ENCODE data around the gene KCNQ2. TPM values are rescaled to one million over a fixed set of nuclear protein-coding genes. Genes with fewer than 3 reads are reported as not detected.
A peak's percentile ranks its signal among the peaks of the same experiment; 100 is the strongest.

Gene KCNQ2
- total and polyA plus RNA-seq, 4 donors = not detected

DNA sequence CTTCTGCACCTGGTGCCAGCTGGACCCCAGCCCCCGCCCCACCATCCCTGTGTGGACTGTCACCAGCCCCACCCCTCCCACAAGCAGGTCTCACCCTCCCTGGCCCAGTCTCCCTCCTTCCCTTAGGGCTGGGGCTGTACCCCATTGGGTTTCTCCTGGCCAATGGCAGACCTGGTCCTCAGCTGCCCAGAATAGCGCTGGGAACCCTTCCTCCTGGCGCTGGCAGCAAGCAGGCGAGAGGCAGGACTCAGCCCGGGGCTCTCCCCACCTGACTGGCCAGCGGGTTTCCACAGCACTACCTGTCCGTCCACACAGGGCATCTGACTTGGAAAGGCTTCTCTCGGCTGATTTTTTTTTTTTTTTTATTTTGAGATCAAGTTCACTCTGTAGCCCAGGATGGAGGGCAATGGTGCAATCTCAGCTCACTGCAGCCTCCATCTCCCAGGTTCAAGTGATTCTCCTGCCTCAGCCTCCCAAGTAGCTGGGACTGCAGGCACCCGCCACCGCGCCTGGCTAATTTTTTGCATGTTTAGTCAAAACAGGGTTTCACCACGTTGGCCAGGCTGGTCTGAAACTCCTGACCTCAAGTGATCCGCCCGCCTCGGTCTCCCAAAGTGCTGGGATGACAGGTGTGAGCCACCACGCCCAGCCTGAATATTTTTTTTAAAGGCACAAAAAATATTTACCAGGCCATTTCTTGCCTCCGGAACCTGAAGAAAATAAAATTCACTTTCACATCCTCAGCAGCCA lies 89.7 kb downstream of the KCNQ2 start:
- peaks cover 0 to 4% (median 0%) of the 10 kb centered on the region in 4 donors for H3K4me1 ChIP-seq (ENCODE audit: control insufficient read depth in 4 of 4, insufficient read depth in 4 of 4, low read length in 3 of 4)
- DNase-seq (ENCODE audit: low spot score) = no peak
- no peak overlapping the region for H3K4me3 ChIP-seq (ENCODE audit: low read depth in 1 of 3, low read length in 3 of 3)
- no peak overlapping the region for H3K9ac ChIP-seq (ENCODE audit: low read depth in 1 of 2, low read length in 2 of 2)
- WGBS = 57% methylated on average over 17 of the region's 17 CpGs
- peaks cover 3 to 14% (median 5%) of the 10 kb centered on the region in 4 donors for H3K9me3 ChIP-seq (ENCODE audit: control insufficient read depth in 4 of 4, low read length in 3 of 4)
- TF ChIP-seq FOXA2 (IDR thresholded peaks at IDR 0.05) (no peak), TAF1 (conservative IDR thresholded peaks at IDR 0.05) (no peak), FOXA1 (IDR thresholded peaks at IDR 0.05) (no peak), CTCF (IDR thresholded peaks at IDR 0.05; ENCODE audit: low read depth, low read length, missing input control) (no peak), YY1 (IDR thresholded peaks at IDR 0.05) (no peak), ATF3 (IDR thresholded peaks at IDR 0.05) (no peak), EGR1 (IDR thresholded peaks at IDR 0.05; ENCODE audit: low read depth in 2 of 2) (no peak), RAD21 (IDR thresholded peaks at IDR 0.05) (no peak), RXRA (IDR thresholded peaks at IDR 0.05) (no peak)
- no peaks in the 10 kb centered on the region for H3K36me3 ChIP-seq (ENCODE audit: control insufficient read depth in 4 of 4, insufficient read depth in 3 of 4, low read depth in 1 of 4, low read length in 3 of 4)
- H3K27ac ChIP-seq (ENCODE audit: low read depth in 1 of 2, low read length in 2 of 2) = no peak overlapping the region
- H3K27me3 ChIP-seq (ENCODE audit: control insufficient read depth in 4 of 4, insufficient read depth in 4 of 4, low read length in 3 of 4) = no peaks in the 10 kb centered on the region

DNA sequence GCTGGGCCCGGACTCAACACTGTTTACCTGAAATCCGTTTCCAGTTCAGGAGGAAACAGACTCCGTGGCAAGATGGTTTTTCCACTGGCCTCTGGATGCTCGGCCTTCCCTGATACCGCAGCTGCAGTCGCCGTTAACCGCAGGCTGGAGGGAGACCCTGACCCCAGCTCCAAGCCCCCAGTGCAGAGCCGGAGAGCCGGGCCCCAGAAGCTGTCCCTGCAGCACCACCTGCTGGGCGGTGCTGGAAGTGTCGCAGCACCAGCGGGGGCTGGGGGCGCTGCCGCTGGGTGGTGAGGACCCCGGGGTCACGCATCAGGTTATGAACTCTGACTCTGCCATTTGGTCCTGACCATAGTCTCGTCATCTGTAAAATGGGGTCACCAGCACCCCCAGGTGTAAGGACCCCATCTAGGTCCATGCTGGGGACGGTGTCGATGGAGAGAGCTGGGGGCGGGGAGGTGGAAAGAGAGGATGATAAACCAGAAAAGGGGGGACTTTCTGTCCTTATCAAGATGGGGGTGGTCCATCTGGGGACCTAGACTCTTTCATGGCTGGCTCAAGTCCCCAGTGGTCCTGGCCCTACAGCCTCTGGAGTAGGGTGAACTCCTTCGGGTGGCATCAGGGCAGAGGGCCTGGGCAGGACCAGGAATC lies 90.5 kb downstream of the KCNQ2 start:
- no peak overlapping the region for H3K4me3 ChIP-seq (ENCODE audit: low read depth in 1 of 3, low read length in 3 of 3)
- H3K27ac ChIP-seq (ENCODE audit: low read depth in 1 of 2, low read length in 2 of 2) = no peak overlapping the region
- peak; percentile 47 for DNase-seq (ENCODE audit: low spot score)
- no peaks in the 10 kb centered on the region for H3K36me3 ChIP-seq (ENCODE audit: control insufficient read depth in 4 of 4, insufficient read depth in 3 of 4, low read depth in 1 of 4, low read length in 3 of 4)
- WGBS = 21% methylated on average over 22 of the region's 22 CpGs
- no peak overlapping the region for H3K9ac ChIP-seq (ENCODE audit: low read depth in 1 of 2, low read length in 2 of 2)
- no peak for TF ChIP-seq RXRA (IDR thresholded peaks at IDR 0.05)
- TF ChIP-seq CTCF (IDR thresholded peaks at IDR 0.05; ENCODE audit: low read depth, low read length, missing input control) = peak; percentile 83
- TF ChIP-seq RAD21 (IDR thresholded peaks at IDR 0.05) = peak; percentile 86 to 91
- peaks cover 3 to 14% (median 5%) of the 10 kb centered on the region in 4 donors for H3K9me3 ChIP-seq (ENCODE audit: control insufficient read depth in 4 of 4, low read length in 3 of 4)
- H3K27me3 ChIP-seq (ENCODE audit: control insufficient read depth in 4 of 4, insufficient read depth in 4 of 4, low read length in 3 of 4) = peaks cover 0 to 2% (median 0%) of the 10 kb centered on the region in 4 donors
- peaks cover 0 to 4% (median 0%) of the 10 kb centered on the region in 4 donors for H3K4me1 ChIP-seq (ENCODE audit: control insufficient read depth in 4 of 4, insufficient read depth in 4 of 4, low read length in 3 of 4)

DNA sequence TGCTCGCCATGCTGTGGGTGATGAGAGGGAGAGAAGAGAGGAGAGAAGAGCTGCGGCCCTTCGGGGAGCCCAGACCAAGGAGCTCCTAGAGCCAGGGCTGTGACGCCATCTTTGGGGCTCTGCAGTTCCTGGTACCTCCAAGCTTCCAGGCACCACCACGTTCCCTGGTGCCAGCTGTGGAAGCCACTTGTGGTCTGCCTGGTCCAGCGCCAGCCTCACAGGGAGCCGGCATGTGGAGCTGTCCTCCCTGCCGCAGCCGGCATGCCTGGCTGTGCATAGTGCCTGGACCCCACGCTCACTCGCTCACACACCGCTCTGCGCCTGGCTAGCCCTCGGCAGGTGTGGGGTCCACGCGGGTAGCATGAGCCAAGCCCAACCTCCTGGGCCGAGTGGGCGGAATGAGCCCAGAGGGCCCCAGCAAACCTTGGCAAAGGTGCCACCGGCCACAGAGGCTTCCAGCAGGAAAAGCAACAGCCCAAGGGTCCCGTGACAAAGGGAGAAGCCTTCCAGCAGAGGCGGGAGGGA lies 92.0 kb downstream of the KCNQ2 start:
- no peak overlapping the region for H3K4me3 ChIP-seq (ENCODE audit: low read depth in 1 of 3, low read length in 3 of 3)
- DNase-seq (ENCODE audit: low spot score) = no peak
- 88% methylated on average over 21 of the region's 21 CpGs for WGBS
- no peaks in the 10 kb centered on the region for H3K9me3 ChIP-seq (ENCODE audit: control insufficient read depth in 4 of 4, low read length in 3 of 4)
- no peaks in the 10 kb centered on the region for H3K36me3 ChIP-seq (ENCODE audit: control insufficient read depth in 4 of 4, insufficient read depth in 3 of 4, low read depth in 1 of 4, low read length in 3 of 4)
- H3K27me3 ChIP-seq (ENCODE audit: control insufficient read depth in 4 of 4, insufficient read depth in 4 of 4, low read length in 3 of 4) = peaks cover 0 to 3% (median under 1%) of the 10 kb centered on the region in 4 donors
- H3K9ac ChIP-seq (ENCODE audit: low read depth in 1 of 2, low read length in 2 of 2) = no peak overlapping the region
- peaks cover 0 to 4% (median 0%) of the 10 kb centered on the region in 4 donors for H3K4me1 ChIP-seq (ENCODE audit: control insufficient read depth in 4 of 4, insufficient read depth in 4 of 4, low read length in 3 of 4)
- no peak overlapping the region for H3K27ac ChIP-seq (ENCODE audit: low read depth in 1 of 2, low read length in 2 of 2)
- TF ChIP-seq FOXA1 (IDR thresholded peaks at IDR 0.05) (no peak), ZBTB33 (IDR thresholded peaks at IDR 0.05) (no peak), HNF4A (conservative IDR thresholded peaks at IDR 0.05) (no peak), RXRA (IDR thresholded peaks at IDR 0.05) (no peak), FOXA2 (IDR thresholded peaks at IDR 0.05) (no peak), EGR1 (IDR thresholded peaks at IDR 0.05; ENCODE audit: low read depth in 2 of 2) (no peak), TAF1 (conservative IDR thresholded peaks at IDR 0.05) (no peak), YY1 (IDR thresholded peaks at IDR 0.05) (no peak)
- TF ChIP-seq, protein P1, sequence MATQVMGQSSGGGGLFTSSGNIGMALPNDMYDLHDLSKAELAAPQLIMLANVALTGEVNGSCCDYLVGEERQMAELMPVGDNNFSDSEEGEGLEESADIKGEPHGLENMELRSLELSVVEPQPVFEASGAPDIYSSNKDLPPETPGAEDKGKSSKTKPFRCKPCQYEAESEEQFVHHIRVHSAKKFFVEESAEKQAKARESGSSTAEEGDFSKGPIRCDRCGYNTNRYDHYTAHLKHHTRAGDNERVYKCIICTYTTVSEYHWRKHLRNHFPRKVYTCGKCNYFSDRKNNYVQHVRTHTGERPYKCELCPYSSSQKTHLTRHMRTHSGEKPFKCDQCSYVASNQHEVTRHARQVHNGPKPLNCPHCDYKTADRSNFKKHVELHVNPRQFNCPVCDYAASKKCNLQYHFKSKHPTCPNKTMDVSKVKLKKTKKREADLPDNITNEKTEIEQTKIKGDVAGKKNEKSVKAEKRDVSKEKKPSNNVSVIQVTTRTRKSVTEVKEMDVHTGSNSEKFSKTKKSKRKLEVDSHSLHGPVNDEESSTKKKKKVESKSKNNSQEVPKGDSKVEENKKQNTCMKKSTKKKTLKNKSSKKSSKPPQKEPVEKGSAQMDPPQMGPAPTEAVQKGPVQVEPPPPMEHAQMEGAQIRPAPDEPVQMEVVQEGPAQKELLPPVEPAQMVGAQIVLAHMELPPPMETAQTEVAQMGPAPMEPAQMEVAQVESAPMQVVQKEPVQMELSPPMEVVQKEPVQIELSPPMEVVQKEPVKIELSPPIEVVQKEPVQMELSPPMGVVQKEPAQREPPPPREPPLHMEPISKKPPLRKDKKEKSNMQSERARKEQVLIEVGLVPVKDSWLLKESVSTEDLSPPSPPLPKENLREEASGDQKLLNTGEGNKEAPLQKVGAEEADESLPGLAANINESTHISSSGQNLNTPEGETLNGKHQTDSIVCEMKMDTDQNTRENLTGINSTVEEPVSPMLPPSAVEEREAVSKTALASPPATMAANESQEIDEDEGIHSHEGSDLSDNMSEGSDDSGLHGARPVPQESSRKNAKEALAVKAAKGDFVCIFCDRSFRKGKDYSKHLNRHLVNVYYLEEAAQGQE (IDR thresholded peaks at IDR 0.05) = no peak
